Nephron (organoid): ENCODE data around the gene TRPV6.

Experiments used
- H3K27ac Mint-ChIP-seq, 3 experiments: 2 replicates each; pipeline ENCODE4 v1.8.0; 2020; ENCODE audit warnings: mixed read lengths in 3 of 3, mild to moderate bottlenecking in 2 of 3, moderate library complexity in 1 of 3
- H3K27me3 Mint-ChIP-seq: 2 replicates; pipeline ENCODE4 v1.8.0; 2021; ENCODE audit warnings: low read depth, mild to moderate bottlenecking, moderate library complexity, mixed read lengths
- H3K36me3 Mint-ChIP-seq: 2 replicates; pipeline ENCODE4 v1.8.0; 2020; ENCODE audit warnings: low read depth, mixed read lengths
- H3K4me1 Mint-ChIP-seq: 2 replicates; pipeline ENCODE4 v1.8.0; 2020; ENCODE audit warnings: mixed read lengths
- H3K4me3 Mint-ChIP-seq, 3 experiments: 2 replicates each; pipeline ENCODE4 v1.8.0; 2020; ENCODE audit warnings: mild to moderate bottlenecking in 3 of 3, mixed read lengths in 3 of 3, moderate library complexity in 2 of 3
- H3K9me3 Mint-ChIP-seq: 2 replicates; pipeline ENCODE4 v1.8.0; 2020; ENCODE audit warnings: mixed read lengths
- CTCF ChIP-seq, 3 experiments: fragments of 200-600 bp; sonication (generic); IDR thresholded peaks; one replicate each; pipeline ENCODE4 v1.5.0; 2021; ENCODE audit warnings: antibody characterized with exemption in 3 of 3; ENCODE audit not compliant: unreplicated experiment in 3 of 3

Gene TRPV6

GRCh38 chr7:142886866-142887265, 1.3 kb upstream of the TRPV6 start:
- H3K4me3 Mint-ChIP-seq = no peak overlapping the region
- H3K36me3 Mint-ChIP-seq = no peaks in the 10 kb centered on the region
- no peak for TF ChIP-seq CTCF (IDR thresholded peaks at IDR 0.05; ENCODE audit: unreplicated experiment in 3 of 3)
- peaks cover 3% of the 10 kb centered on the region for H3K27me3 Mint-ChIP-seq
- H3K9me3 Mint-ChIP-seq = no peaks in the 10 kb centered on the region
- H3K27ac Mint-ChIP-seq = peak overlapping the region in 1 of 3 experiments; percentile 13
- H3K4me1 Mint-ChIP-seq = no peaks in the 10 kb centered on the region

DNA sequence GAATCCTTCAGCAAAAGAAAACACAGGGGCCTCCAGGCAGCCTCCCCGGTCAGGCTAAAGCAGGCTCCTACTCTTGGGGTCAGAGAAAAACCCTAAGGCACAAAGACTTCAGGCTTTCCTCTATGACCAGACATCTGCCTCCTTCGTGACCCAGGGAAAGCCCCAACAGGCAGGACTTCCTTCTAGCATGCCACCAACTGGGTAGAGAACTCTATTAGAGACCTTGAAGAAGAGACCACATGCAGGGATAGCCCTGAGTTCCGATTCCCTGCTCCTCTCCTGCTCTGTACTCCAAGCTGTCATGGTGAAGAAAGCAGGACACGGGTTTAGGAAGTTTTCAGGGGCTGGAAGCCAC, 1.3 kb downstream of the TRPV6 start:
- Mint-ChIP-seq H3K4me1 (no peaks in the 10 kb centered on the region), H3K36me3 (no peaks in the 10 kb centered on the region), H3K4me3 (peak overlapping the region in 2 of 3 experiments; percentile 14 to 58), H3K27me3 (peaks cover 16% of the 10 kb centered on the region), H3K27ac (peak overlapping the region; percentile 33 to 79 (median 69)), H3K9me3 (no peaks in the 10 kb centered on the region)
- no peak for TF ChIP-seq CTCF (IDR thresholded peaks at IDR 0.05; ENCODE audit: unreplicated experiment in 3 of 3)

DNA sequence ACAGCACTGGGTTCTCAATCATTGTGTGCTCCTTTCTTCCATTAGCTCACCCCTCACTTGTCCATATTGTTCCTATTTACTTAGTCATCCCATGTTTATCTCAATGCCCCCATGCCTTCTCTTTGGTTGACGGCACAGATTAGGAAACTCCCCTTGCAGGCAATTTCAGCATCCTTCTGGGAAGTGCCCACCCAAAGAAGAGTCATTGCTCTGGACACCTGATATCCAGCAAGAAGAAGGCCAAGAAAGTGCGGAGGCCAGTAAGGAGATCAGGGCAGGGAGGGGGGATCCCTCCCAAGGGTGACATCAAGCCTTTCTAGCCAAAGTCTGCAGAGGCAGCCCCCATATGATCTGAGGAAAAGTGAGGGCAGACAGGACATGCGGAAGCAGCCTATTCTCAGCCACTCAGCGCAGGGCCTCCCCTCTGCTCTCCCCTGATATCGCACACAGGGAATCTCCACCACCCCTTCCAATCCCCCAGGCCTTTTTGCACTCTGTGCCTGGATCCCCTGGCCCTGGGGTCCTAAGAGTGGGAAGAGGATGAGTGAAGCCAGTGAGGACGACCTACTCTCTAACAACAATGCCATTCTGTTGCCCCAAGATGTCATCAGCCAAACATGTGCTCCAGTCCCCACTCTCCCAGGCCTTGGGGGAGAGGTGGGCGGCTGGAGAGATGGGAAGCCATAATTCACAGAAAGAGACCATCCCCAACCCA, 1.8 kb downstream of the TRPV6 start:
- no peaks in the 10 kb centered on the region for H3K36me3 Mint-ChIP-seq
- peak overlapping the region in 2 of 3 experiments; percentile 14 to 28 for H3K4me3 Mint-ChIP-seq
- H3K27ac Mint-ChIP-seq = peak overlapping the region; percentile 33 to 79 (median 69)
- H3K9me3 Mint-ChIP-seq = no peaks in the 10 kb centered on the region
- TF ChIP-seq CTCF (IDR thresholded peaks at IDR 0.05; ENCODE audit: unreplicated experiment in 3 of 3) = no peak
- peaks cover 16% of the 10 kb centered on the region for H3K27me3 Mint-ChIP-seq
- no peaks in the 10 kb centered on the region for H3K4me1 Mint-ChIP-seq

GRCh38 chr7:142883145-142883544, 2.4 kb downstream of the TRPV6 start:
- H3K27me3 Mint-ChIP-seq = peaks cover 16% of the 10 kb centered on the region
- peak overlapping the region in 1 of 3 experiments; percentile 79 for H3K27ac Mint-ChIP-seq
- H3K4me3 Mint-ChIP-seq = no peak overlapping the region
- no peaks in the 10 kb centered on the region for H3K36me3 Mint-ChIP-seq
- TF ChIP-seq CTCF (IDR thresholded peaks at IDR 0.05; ENCODE audit: unreplicated experiment in 3 of 3) = no peak
- H3K9me3 Mint-ChIP-seq = no peaks in the 10 kb centered on the region
- H3K4me1 Mint-ChIP-seq = no peaks in the 10 kb centered on the region

GRCh38 chr7:142882338-142882678, 3.2 kb downstream of the TRPV6 start:
- no peak for TF ChIP-seq CTCF (IDR thresholded peaks at IDR 0.05; ENCODE audit: unreplicated experiment in 3 of 3)
- Mint-ChIP-seq H3K36me3 (no peaks in the 10 kb centered on the region), H3K9me3 (no peaks in the 10 kb centered on the region), H3K4me3 (no peak overlapping the region), H3K4me1 (no peaks in the 10 kb centered on the region), H3K27ac (no peak overlapping the region), H3K27me3 (peaks cover 21% of the 10 kb centered on the region)
